Fibroblast of mammary gland (primary cell): ENCODE measurements around the gene RNH1.

Experiments used
- DNase-seq: peaks from one replicate; pipeline ENCODE4 v3.0.0-alpha.2; 2010; ENCODE audit warnings: low read depth
- H3K4me3 ChIP-seq: 2 replicates; pipeline ENCODE4 v1.5.1; 2011; ENCODE audit warnings: low read depth, mild to moderate bottlenecking, low read length, moderate library complexity; ENCODE audit not compliant: control insufficient read depth
- CTCF ChIP-seq: conservative IDR thresholded peaks from 2 replicates; pipeline ENCODE4 v1.5.1; 2011; ENCODE audit warnings: low read depth, low read length, inconsistent platforms; ENCODE audit not compliant: control insufficient read depth, insufficient read depth

RNH1 gene

GRCh38 chr11:501683-502287 lies 5.3 kb downstream of the RNH1 start:
- DNase-seq, result no peak
- no peak for TF ChIP-seq CTCF
- H3K4me3 ChIP-seq, result no peak overlapping the region

GRCh38 chr11:501001-501682 lies 5.9 kb downstream of the RNH1 start:
- TF ChIP-seq CTCF, result no peak
- DNase-seq, result no peak
- no peak overlapping the region for H3K4me3 ChIP-seq

GRCh38 chr11:499201-500076 lies 7.6 kb downstream of the RNH1 start:
- no peak for TF ChIP-seq CTCF
- H3K4me3 ChIP-seq, result no peak overlapping the region
- DNase-seq, result no peak

GRCh38 chr11:498297-499181 lies 8.5 kb downstream of the RNH1 start:
- no peak for DNase-seq
- TF ChIP-seq CTCF, result no peak
- H3K4me3 ChIP-seq, result no peak overlapping the region

GRCh38 chr11:497565-498296 lies 9.3 kb downstream of the RNH1 start:
- no peak for TF ChIP-seq CTCF
- DNase-seq, result no peak
- no peak overlapping the region for H3K4me3 ChIP-seq
